Spinal cord (tissue), 10 donors: ENCODE results near the gene RPTOR. TPM values are rescaled to one million over a fixed set of nuclear protein-coding genes. Genes with fewer than 3 reads are reported as not detected.
A peak's percentile ranks its signal among the peaks of the same experiment; 100 is the strongest.

Experiments used
- DNase-seq, 6 donors: peaks; one replicate each; pipeline versions ENCODE4 v3.0.0 to v3.0.0-alpha.2; 2013 to 2015; ENCODE audit warnings: low spot score in 6 of 6, low read depth in 4 of 6
- H3K27ac ChIP-seq: one replicate; pipeline ENCODE4 v1.5.1; 2013; ENCODE audit warnings: low read depth, low read length, control low read depth
- H3K27me3 ChIP-seq: one replicate; pipeline ENCODE4 v1.6.1; 2013; ENCODE audit warnings: low read length; ENCODE audit not compliant: control insufficient read depth, insufficient read depth
- H3K36me3 ChIP-seq: one replicate; pipeline ENCODE4 v1.6.1; 2013; ENCODE audit warnings: low read length; ENCODE audit not compliant: control insufficient read depth, insufficient read depth
- H3K4me1 ChIP-seq: one replicate; pipeline ENCODE4 v1.6.1; 2013; ENCODE audit warnings: low read length; ENCODE audit not compliant: control insufficient read depth, insufficient read depth
- H3K4me3 ChIP-seq: one replicate; pipeline ENCODE4 v1.5.1; 2013; ENCODE audit warnings: low read depth, low read length, control low read depth
- H3K9me3 ChIP-seq: one replicate; pipeline ENCODE4 v1.6.1; 2013; ENCODE audit warnings: low read length; ENCODE audit not compliant: control insufficient read depth, insufficient read depth
- WGBS: methylation state at CpG from one replicate; pipeline ENCODE4 v1.1.5; 2013; ENCODE audit warnings: missing lambda C conversion rate; ENCODE audit not compliant: insufficient coverage; 5-methylcytosine and 5-hydroxymethylcytosine counted together
- polyA plus RNA-seq, 2 donors: library from polyadenylated mRNA; unstranded; fragments of 120-200 nt; gene quantifications; one replicate each; pipeline ENCODE4 v1.2.1, GENCODE V29; 2013; ENCODE audit not compliant: insufficient read length in 2 of 2
- total RNA-seq, 2 donors: library from RNA; depleted of rRNA in 1 of 2; stranded (reverse); fragments of 120-200 nt in 1 of 2; fragments of >200 nt in 1 of 2; gene quantifications; one replicate each; pipeline versions ENCODE4 v1.2.3 to v1.2.4, GENCODE V29; 2013 to 2014
- donor health status: healthy.

The RPTOR gene
- total and polyA plus RNA-seq, 4 donors: 17.1 to 27.2 (median 21.6) TPM

DNA sequence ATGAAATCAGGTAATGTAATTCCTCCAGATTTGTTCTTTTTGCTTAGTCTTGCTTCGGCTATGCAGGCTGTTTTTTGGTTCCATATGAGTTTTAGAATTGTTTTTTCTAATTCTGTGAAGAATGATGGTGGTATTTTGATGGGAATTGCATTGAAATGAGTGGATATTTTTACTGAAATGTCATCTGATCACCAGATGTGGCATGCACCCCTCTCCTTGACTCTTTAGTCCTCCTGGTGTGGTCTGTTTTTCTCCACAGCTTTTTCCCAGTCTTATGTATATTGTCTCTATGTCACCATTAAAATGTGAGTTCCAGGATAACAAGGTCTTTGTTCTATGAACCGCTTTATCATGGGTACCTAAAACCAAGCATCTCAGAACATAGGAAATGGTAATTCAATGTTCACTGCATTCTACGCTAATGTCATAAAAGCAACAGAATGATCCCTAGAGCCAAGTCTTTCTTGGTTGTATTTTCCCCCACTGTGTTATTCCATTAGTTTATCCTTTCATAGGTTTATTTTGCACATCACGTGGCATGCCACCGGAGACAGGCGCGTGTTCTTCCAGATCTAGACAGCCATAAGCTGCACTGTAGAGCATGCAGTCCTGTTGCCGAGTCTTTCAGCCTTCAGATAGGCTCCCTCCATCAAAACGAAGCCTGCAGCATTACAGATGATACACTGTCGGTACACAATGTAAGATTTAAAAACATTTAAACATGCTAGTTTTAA is 172.5 kb downstream of the RPTOR start:
- Histone ChIP-seq H3K36me3 (no peaks in the 10 kb centered on the region), H3K4me3 (no peak overlapping the region), H3K4me1 (peaks cover 29% of the 10 kb centered on the region), H3K27ac (peak overlapping the region; percentile 87), H3K27me3 (no peaks in the 10 kb centered on the region), H3K9me3 (no peaks in the 10 kb centered on the region)
- peak in 2 of 6 donors; percentile 49 to 94 for DNase-seq
- 49% methylated on average over 9 of the region's 10 CpGs for WGBS

GRCh38 chr17:80717720-80718083 is 173.1 kb downstream of the RPTOR start:
- no peaks in the 10 kb centered on the region for H3K36me3 ChIP-seq
- WGBS: 67% methylated on average over 2 of the region's 7 CpGs
- H3K4me1 ChIP-seq: peaks cover 29% of the 10 kb centered on the region
- H3K27ac ChIP-seq: peak overlapping the region; percentile 87
- H3K27me3 ChIP-seq: no peaks in the 10 kb centered on the region
- no peaks in the 10 kb centered on the region for H3K9me3 ChIP-seq
- peak in 2 of 6 donors; percentile 58 to 93 for DNase-seq
- H3K4me3 ChIP-seq: no peak overlapping the region

DNA sequence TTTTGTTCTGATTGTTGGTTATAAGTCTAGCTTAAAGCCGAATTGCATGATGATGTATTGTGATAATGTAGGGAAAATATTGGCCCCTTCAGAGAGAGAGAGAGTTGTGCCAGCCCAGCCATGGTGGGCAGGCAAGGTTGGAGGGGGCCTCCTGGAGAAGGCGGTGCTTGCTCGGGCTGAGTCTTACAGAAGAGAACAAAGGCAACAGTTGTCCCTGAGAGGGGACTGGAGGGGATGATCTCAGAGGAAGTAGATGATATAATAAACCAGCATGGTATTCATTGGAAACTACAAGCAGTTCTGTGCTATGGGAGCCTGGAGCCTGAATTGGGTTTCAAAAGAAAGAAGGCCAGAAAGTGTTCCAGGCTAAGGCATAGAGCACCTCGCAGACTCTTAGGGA is 173.8 kb downstream of the RPTOR start:
- peak overlapping the region; percentile 87 for H3K27ac ChIP-seq
- 49% methylated on average over 4 of the region's 4 CpGs for WGBS
- H3K36me3 ChIP-seq: no peaks in the 10 kb centered on the region
- H3K4me3 ChIP-seq: no peak overlapping the region
- H3K4me1 ChIP-seq: peaks cover 29% of the 10 kb centered on the region
- peak in 2 of 6 donors; percentile 45 to 56 for DNase-seq
- H3K27me3 ChIP-seq: no peaks in the 10 kb centered on the region
- H3K9me3 ChIP-seq: no peaks in the 10 kb centered on the region

DNA sequence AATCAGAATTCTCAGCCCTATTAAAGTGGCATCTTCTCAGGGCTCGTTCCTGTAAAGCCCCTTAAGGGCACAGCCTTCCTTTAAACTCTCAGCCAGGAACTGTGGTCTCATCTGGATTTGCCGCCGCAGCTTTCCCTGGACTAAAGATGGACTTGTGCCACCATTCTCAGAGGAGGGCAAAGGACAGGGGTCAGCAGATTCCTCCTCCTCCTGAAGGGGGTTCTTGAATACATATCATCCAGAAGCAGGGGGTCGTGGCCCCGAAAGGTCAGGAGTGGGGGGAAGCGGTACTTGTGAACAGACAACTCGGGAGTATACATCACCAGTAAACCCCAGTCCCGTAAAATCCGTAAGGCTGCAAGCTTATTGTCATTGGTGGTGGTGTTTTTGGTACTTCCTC is 174.8 kb downstream of the RPTOR start:
- H3K36me3 ChIP-seq: peaks cover under 1% of the 10 kb centered on the region
- H3K4me1 ChIP-seq: peaks cover 31% of the 10 kb centered on the region
- no peak for DNase-seq
- H3K27me3 ChIP-seq: no peaks in the 10 kb centered on the region
- H3K9me3 ChIP-seq: no peaks in the 10 kb centered on the region
- 73% methylated on average over 3 of the region's 9 CpGs for WGBS
- peak overlapping the region; percentile 87 for H3K27ac ChIP-seq
- H3K4me3 ChIP-seq: no peak overlapping the region

DNA sequence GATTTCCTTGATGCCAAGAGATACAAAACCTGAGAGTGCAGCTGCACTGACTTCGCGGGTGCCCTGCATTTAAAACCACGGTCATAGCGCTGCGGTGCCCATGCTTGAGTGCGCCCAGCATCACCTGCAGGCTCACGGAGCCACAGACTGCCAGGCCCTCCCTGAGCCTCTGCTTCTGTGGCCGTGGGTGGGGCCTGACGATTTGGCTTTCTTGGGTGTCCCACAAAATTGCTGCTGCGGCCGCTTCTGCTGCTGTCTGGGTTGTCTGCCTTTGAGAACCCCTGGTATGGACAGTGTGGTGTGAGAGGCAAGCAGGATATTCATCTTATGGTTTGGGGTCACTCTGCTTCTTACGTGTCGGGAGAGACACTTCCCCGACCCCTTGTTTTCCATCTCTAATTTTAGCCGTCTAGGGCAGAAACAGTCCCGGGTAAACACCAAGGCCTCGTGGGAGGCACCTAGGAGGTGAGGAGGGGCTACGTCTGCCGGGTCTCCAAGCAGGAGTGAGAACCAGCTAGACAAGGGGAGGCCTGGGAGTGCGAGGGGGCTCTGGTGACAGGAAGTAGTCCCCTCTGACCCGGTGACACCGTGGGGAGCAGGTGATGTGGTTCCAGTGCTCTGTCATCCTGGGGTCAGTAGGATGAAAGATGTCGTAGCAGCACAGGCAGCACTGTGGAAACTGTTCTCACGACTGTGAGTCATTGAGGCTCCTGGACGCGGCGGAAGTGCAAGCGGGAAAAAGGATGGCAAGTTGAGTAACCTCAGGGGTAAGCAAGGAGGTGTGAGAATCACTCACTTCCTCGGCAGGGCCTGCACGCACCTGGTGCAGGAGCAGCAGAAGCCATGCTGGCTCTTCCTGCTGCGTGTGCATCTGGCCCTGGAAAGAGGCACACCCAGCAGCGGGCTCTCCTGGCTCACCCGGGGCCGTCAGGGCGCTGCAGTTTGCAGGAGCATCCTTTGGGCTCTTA is 176.3 kb downstream of the RPTOR start:
- WGBS: 80% methylated on average over 33 of the region's 35 CpGs
- Histone ChIP-seq H3K36me3 (peaks cover 4% of the 10 kb centered on the region), H3K27me3 (no peaks in the 10 kb centered on the region), H3K4me3 (no peak overlapping the region), H3K27ac (no peak overlapping the region), H3K4me1 (peaks cover 43% of the 10 kb centered on the region), H3K9me3 (no peaks in the 10 kb centered on the region)
- no peak for DNase-seq

GRCh38 chr17:80722661-80723060 is 178.0 kb downstream of the RPTOR start:
- peaks cover 10% of the 10 kb centered on the region for H3K36me3 ChIP-seq
- no peak overlapping the region for H3K4me3 ChIP-seq
- no peak for DNase-seq
- H3K4me1 ChIP-seq: peaks cover 55% of the 10 kb centered on the region
- no peaks in the 10 kb centered on the region for H3K9me3 ChIP-seq
- 93% methylated on average over 3 of the region's 3 CpGs for WGBS
- no peaks in the 10 kb centered on the region for H3K27me3 ChIP-seq
- no peak overlapping the region for H3K27ac ChIP-seq

DNA sequence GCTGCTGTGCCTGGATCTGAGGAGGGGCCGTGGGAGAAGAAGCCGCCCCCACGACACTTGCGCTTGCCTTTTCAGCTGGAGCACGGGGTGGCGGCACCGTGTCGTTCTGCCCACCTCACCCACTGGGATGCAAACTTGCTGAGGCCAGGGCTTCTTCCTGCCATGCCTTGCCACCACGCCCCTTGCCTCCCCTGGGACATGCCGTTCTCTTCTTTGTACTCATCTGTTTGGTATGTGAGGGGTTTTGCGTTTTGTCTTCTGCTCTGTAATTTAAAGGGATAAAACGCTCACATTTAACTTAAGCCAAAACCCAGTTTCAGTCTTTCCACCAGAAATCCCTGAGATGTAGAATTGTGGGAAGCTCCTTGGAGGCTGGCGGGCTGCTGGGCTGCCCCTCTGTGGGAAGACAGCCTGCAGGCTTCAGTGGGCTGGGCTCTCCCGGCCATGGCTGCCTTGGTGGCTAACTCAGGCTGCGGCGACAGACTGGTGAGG is 180.2 kb downstream of the RPTOR start:
- Histone ChIP-seq H3K36me3 (peaks cover 10% of the 10 kb centered on the region), H3K9me3 (no peaks in the 10 kb centered on the region), H3K27ac (no peak overlapping the region), H3K4me1 (peaks cover 42% of the 10 kb centered on the region), H3K27me3 (no peaks in the 10 kb centered on the region), H3K4me3 (no peak overlapping the region)
- WGBS: 95% methylated on average over 9 of the region's 16 CpGs
- no peak for DNase-seq

GRCh38 chr17:80725517-80725916 is 180.9 kb downstream of the RPTOR start:
- Histone ChIP-seq H3K27me3 (no peaks in the 10 kb centered on the region), H3K27ac (peak overlapping the region; percentile 33), H3K36me3 (peaks cover 10% of the 10 kb centered on the region), H3K4me3 (no peak overlapping the region), H3K4me1 (peaks cover 45% of the 10 kb centered on the region), H3K9me3 (no peaks in the 10 kb centered on the region)
- peak in 1 of 6 donors; percentile 49 for DNase-seq
- WGBS: 58% methylated on average over 4 of the region's 8 CpGs

DNA sequence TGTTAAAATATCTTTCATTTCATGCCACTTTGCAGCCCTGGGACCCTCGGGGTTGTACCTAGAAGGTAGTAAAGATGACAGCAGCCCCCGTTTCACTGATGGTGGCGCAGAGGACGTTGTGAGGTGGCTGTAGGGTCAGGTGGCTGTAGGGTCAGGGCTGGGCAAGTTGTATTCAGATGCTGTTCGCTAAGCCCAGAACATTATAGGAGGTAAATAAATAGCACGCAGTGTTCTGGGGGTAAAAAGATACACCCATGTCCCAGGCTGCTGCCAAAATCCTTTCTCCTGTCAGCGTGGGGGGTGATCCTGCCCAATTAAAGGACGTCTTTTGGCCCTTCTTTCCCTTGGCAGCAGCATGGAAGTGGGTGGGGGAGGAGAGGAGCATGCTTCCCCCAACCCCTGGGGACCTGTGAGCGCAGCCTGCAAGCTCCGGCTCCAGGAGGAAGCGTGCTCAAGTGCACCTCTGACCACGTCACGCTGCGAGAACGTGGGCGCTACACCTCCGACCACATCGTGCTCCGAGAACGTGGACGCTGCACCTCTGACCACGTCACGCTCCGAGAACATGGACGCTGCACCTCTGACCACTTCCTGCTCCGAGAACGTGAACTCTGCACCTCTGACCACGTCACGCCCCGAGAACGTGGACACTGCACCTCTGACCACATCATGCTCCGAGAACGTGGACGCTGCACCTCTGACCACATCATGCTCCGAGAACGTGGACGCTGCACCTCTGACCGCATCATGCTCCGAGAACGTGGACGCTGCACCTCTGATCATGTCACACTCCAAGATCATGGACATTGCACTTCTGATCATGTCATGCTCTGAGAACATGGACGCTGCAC is 182.1 kb downstream of the RPTOR start:
- no peak overlapping the region for H3K4me3 ChIP-seq
- DNase-seq: no peak
- no peaks in the 10 kb centered on the region for H3K27me3 ChIP-seq
- H3K27ac ChIP-seq: no peak overlapping the region
- H3K36me3 ChIP-seq: peaks cover 10% of the 10 kb centered on the region
- 90% methylated on average over 39 of the region's 42 CpGs for WGBS
- H3K4me1 ChIP-seq: peaks cover 41% of the 10 kb centered on the region
- H3K9me3 ChIP-seq: no peaks in the 10 kb centered on the region
